ENCODE results near the gene ICE2. TPM values are rescaled to one million over a fixed set of nuclear protein-coding genes. Genes with fewer than 3 reads are reported as not detected.

ICE2 gene
- total RNA-seq = 10 to 100 TPM; 22.2 to 36.4 (median 26.2) TPM

DNA sequence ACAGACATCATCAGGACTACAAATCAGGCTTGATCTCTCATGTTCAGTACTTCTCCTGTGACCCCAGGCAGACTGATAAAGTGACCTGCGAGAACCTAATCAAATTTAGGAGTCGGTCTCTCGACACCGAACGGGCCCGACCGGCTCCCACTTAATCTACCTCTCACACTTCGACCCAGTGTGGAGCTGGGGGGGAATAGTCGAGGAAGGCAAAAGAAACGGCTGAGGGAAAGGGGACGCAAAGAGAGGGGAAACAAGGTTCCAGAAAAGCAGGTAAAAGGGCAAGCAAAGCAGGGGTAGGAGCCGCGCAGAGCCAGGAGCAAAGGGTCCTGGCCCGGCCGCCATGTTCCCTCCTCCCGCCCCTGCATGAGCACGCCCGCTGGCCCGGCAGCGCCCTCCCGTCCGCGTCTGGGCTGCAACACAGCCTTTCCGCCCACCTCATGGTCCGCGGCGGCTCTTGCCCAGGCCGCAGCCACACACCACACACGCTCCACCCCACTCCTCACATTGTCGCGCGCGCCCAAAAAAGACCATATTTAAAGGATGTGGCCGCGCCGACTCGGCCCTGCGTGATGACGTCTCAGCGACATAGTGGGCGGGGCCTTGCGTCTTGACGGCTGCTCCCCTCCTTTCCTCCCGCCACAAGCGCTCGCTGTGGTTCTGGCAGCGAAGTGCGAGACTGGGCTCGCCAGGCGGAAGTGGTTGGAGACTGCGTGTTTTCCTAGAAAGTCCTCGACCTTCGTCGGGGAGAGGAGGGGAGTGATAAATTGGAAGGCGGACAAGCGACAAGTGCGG is at the start of gene ICE2:
TSS of gene ICE2 (minus strand) at position 577 of the 795 bp plus-strand sequence. CDS start 1,165 bp downstream, outside the sequence.
- DNase-seq (ENCODE audit: low spot score) (peak; percentile 91), ATAC-seq (ENCODE audit: low FRiP score) (peak; percentile 97)
- no peak for TF ChIP-seq CTCF (IDR thresholded peaks at IDR 0.05)

- no peak for TF ChIP-seq CTCF (IDR thresholded peaks at IDR 0.05)
- no peak for DNase-seq (ENCODE audit: low spot score)
- ATAC-seq (ENCODE audit: low FRiP score) = no peak
These were observed 49.6 kb upstream of the ICE2 start for GRCh38 chr15:60528530-60528929.

DNA sequence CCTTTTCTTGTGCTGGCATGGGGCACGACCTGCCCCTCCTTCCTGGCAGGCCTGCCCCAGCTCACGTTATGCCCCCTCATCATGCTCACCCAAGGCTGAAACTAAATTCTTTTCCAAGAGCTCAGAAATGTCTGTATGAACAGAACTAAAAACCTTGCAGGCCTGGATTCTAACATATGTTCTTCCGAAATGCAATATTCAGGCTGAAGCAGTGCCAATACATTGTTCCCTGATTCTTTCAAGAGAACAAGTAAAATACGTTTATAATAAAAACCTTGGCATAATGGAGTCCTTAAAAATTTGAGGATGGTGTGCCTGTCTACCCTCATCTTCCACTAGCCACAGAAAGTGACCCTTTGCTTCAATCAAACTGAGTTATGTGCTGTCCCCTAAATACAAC is 48.5 kb upstream of the ICE2 start:
- DNase-seq (ENCODE audit: low spot score) (no peak), ATAC-seq (ENCODE audit: low FRiP score) (no peak)
- no peak for TF ChIP-seq CTCF (IDR thresholded peaks at IDR 0.05)

GRCh38 chr15:60526127-60526616 is 47.2 kb upstream of the ICE2 start:
- DNase-seq (ENCODE audit: low spot score) (no peak), ATAC-seq (ENCODE audit: low FRiP score) (no peak)
- TF ChIP-seq CTCF (IDR thresholded peaks at IDR 0.05) = no peak

GRCh38 chr15:60525341-60526039 is 46.5 kb upstream of the ICE2 start:
- no peak for ATAC-seq (ENCODE audit: low FRiP score)
- no peak for TF ChIP-seq CTCF (IDR thresholded peaks at IDR 0.05)
- no peak for DNase-seq (ENCODE audit: low spot score)

DNA sequence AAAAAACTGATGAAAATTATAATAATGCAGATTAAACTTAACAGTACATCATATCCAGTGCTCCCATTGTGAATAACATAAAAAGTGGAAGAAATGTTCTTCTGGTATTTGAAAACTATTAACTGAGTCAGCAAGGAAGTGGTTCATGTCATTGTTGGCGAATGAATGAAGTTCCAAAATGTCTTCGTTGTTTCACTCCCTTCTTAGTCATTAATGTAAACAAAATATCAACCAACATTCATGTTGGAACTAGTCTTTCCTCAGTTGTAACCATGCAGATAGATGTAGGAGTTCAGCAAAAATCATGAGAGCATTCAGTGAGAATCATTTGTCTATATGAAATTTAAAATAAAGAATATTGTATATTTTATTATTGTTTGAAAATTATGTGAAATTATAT is 44.1 kb upstream of the ICE2 start:
- DNase-seq (ENCODE audit: low spot score) = no peak
- ATAC-seq (ENCODE audit: low FRiP score) = no peak
- TF ChIP-seq CTCF (IDR thresholded peaks at IDR 0.05) = no peak
